OCI-LY7 (cell line): ENCODE measurements around the gene PLEKHF1.

ENCODE experiments used
- CTCF ChIP-seq: fragments of 200-600 bp; sonication (generic); conservative IDR thresholded peaks from 2 replicates; pipeline ENCODE4 v1.5.1; 2014; ENCODE audit warnings: mild to moderate bottlenecking, antibody characterized with exemption, low read length, moderate library complexity, mixed read lengths
- EZH2phosphoT487 ChIP-seq: fragments of 200-600 bp; sonication (generic); IDR thresholded peaks from 2 replicates; pipeline ENCODE4 v1.6.1; 2018; ENCODE audit warnings: low read depth, borderline replicate concordance, mild to moderate bottlenecking, mixed run types, antibody characterized with exemption, low read length, moderate library complexity, mixed read lengths

GRCh38 chr19:29675650-29676186 lies 10.5 kb downstream of the PLEKHF1 start:
- no peak for TF ChIP-seq CTCF
- no peak for TF ChIP-seq EZH2phosphoT487
